Astrocyte of the spinal cord (primary cell): ENCODE measurements around the gene GRIA4.

Experiments used
- DNase-seq: peaks from one replicate; pipeline ENCODE4 v3.0.0; 2011; ENCODE audit warnings: low read depth, low spot score
- H3K4me3 ChIP-seq: 2 replicates; pipeline ENCODE4 v1.5.1; 2011; ENCODE audit warnings: low read depth, mild to moderate bottlenecking, low read length, moderate library complexity
- CTCF ChIP-seq: IDR thresholded peaks from 2 replicates; pipeline ENCODE4 v1.5.1; 2012; ENCODE audit warnings: low read depth, mild to moderate bottlenecking, low read length, inconsistent platforms
- in situ Hi-C: cut with HindIII; loops from 2 replicates; pipeline ENCODE4 v1.10.0; 2017; ENCODE audit warnings: low sequenced_read_pairs

GRIA4 gene

DNA sequence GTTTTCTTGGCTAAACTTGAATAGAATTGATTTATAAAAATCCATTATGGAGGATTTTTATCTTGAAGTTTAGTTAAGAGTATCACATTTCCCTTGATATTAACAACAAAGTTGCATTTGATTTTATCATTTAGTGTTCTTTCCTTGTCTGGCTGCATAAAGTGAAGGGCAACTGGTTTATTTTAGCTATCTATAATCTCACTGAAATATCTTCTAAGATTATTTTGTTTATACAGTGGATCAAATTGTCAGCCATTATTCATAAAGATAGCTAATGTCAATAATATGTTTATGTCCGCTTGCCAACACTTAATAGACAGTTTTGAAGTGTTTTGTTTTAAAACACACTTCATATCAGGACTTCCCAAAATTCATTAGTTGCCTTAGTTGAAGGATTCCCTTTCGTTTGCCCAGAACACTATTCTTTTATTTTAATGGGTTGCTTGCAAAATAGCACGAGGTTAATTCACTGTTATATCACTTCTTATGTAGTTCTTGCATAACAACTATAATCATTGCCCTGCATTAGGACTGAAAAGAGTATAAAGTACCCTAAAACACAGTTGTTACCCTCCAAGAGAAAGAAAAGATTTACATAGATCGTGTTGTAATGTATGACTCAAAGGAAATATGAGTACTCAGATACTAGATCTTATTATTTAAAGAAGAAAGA lies 339.2 kb downstream of the GRIA4 start:
- in situ Hi-C loops, result no loop called here
- TF ChIP-seq CTCF, result no peak
- DNase-seq, result no peak
- H3K4me3 ChIP-seq, result no peak overlapping the region

- no peak for DNase-seq
- TF ChIP-seq CTCF, result no peak
- no peak overlapping the region for H3K4me3 ChIP-seq
- in situ Hi-C loops, result no loop called here
Measured at GRCh38 chr11:105953886-105954285, 344.0 kb downstream of the GRIA4 start.

GRCh38 chr11:105960252-105961245 lies 350.7 kb downstream of the GRIA4 start:
- no peak for DNase-seq
- no peak overlapping the region for H3K4me3 ChIP-seq
- in situ Hi-C loops, result no loop called here
- TF ChIP-seq CTCF, result no peak

- peak; percentile 42 for DNase-seq
Measured at GRCh38 chr11:105968021-105968697, 358.3 kb downstream of the GRIA4 start.

DNA sequence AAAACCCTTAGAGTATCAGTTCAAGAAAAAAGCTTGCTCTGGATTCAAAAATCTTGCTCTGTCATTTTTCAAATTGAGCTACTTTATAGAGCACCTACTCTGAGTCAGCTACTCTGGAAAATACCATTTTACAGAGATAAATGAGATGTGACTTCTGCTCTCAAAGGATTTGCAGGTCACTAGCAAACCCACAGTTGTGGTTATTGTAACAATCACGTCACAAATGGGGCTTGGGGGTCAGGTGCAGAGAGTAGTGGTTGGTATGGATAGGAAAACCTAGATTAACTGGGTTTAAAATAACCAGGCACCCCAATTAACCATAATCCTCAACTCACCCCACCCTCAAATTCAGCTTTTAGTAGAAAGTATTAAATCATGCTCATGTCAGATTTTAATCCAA lies 359.9 kb downstream of the GRIA4 start:
- no peak for TF ChIP-seq CTCF
- no peak overlapping the region for H3K4me3 ChIP-seq
- in situ Hi-C loops, result no loop called here
- no peak for DNase-seq

More at GRCh38 chr11:105968021-105968697, 358.3 kb downstream of the GRIA4 start:
- no peak for TF ChIP-seq CTCF
- no peak overlapping the region for H3K4me3 ChIP-seq
- in situ Hi-C loops, result no loop called here

- no peak overlapping the region for H3K4me3 ChIP-seq
- in situ Hi-C loops, result no loop called here
- peak; percentile 1 for DNase-seq
- no peak for TF ChIP-seq CTCF
Measured at GRCh38 chr11:105975128-105975527, 365.3 kb downstream of the GRIA4 start.
